EH (cell line): ENCODE data around the gene MICAL3.

ENCODE experiments used
- DNase-seq: peaks from one replicate; pipeline ENCODE4 v3.0.0-alpha.2; 2015; ENCODE audit warnings: low read depth

The MICAL3 gene

GRCh38 chr22:17954860-17955587 is 69.3 kb downstream of the MICAL3 start:
- DNase-seq, result no peak

- DNase-seq, result no peak
These were observed 70.0 kb downstream of the MICAL3 start for GRCh38 chr22:17954200-17954859.

- DNase-seq, result no peak
These were observed 71.2 kb downstream of the MICAL3 start for GRCh38 chr22:17953147-17953546.

DNA sequence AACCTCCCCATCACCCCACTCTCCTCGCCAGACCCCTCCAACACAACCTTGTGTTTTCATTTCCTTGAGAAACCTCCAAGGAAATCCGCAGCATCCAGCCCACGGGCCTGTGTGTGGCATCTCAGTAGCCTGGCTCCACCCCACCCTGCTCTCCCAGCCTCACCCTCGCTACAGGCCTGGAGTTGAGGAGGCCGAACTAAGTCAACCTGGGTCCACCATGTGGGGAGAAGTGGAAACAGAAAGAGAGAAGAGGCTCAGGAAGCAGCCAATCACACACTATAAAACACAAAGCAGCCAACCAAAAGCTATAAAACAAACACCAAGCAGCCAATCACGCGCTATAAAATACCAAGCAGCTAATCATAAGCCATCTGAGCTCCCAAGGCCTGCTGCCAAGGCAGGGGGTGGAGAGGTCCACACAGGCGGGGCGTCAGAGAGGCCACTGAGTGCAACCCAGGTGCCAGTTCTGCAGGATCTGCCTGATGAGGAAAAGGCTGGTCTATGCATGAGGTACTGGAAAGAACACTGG is 72.0 kb downstream of the MICAL3 start:
- DNase-seq, result no peak

GRCh38 chr22:17951315-17951714 is 73.0 kb downstream of the MICAL3 start:
- DNase-seq, result no peak

DNA sequence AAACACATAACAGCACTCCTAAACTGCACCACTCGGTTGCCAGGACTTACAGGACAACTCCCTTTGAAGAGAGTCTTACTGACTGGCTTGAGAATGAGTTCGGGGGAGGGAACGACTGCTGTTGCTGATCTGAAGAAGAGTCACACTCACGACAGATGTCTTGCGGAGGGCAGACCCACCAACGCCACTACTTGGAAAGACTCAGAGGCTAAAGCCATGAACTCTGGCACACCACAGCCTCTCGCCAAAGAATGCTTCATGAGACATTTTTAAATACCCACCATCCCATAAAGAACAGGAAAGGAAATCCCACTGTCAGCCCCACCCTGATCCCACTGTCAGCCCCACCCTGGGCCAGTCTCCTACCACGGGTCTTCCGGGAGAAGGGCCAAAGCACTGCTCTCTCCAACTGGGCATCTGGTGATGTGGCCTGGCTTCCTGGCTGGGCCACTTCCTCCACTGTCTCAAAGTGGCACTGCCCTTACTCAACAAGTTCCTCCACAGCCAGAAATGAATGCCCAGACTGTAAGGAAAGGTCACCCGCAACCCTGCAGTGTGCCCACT is 73.6 kb downstream of the MICAL3 start:
- peak; percentile 60 for DNase-seq

DNA sequence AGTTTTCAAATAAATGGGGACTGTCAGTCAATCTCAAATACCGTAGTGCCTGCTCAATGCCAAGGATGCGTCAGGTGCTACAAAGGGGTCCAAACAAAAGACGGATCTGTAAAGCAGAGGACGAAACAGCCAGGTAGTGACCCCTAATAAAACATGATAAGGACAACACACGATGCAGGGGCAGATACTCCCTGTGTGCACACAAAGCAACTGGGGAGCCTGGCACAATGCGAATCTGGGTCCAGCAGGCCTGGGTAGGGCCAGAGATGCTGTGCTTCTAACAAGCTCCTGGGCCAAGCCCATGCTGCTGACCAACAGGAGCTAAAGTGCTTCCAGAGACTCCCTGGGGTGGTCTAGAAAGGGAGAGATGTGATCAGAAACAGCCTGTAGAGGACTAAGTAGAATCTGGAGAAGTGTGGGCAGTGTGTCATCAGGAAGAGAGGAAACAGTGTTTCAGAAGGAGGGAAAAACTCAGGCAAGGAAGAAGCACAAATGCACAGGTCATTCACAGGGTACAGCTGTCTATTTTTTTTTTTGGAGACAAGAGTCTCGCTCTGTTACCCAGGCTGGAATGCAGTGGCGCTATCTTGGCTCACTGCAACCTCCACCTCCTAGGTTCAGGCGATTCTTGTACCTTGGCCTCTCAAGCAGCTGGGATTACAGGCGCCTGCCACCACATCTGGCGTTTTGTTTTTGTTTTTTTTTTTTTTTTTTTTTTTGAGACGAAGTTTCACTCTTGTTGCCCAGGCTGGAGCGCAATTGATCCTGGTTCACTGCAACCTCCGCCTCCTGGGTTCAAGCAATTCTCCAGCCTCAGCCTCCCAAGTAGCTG is 74.5 kb downstream of the MICAL3 start:
- DNase-seq, result no peak

- no peak for DNase-seq
These were observed 76.3 kb downstream of the MICAL3 start for GRCh38 chr22:17948101-17948500.

GRCh38 chr22:17946662-17947367 is 77.5 kb downstream of the MICAL3 start:
- DNase-seq, result no peak

GRCh38 chr22:17945888-17946648 is 78.3 kb downstream of the MICAL3 start:
- no peak for DNase-seq

- DNase-seq, result no peak
These were observed 79.0 kb downstream of the MICAL3 start for GRCh38 chr22:17945156-17945887.

- DNase-seq, result no peak
These were observed 80.1 kb downstream of the MICAL3 start for GRCh38 chr22:17944256-17944655.

- DNase-seq, result no peak
These were observed 80.7 kb downstream of the MICAL3 start for GRCh38 chr22:17943533-17944249.

- no peak for DNase-seq
These were observed 81.6 kb downstream of the MICAL3 start for GRCh38 chr22:17942721-17943120.

- DNase-seq, result no peak
These were observed 82.6 kb downstream of the MICAL3 start for GRCh38 chr22:17941471-17942406.

- DNase-seq, result no peak
These were observed 84.8 kb downstream of the MICAL3 start for GRCh38 chr22:17939579-17939978.

DNA sequence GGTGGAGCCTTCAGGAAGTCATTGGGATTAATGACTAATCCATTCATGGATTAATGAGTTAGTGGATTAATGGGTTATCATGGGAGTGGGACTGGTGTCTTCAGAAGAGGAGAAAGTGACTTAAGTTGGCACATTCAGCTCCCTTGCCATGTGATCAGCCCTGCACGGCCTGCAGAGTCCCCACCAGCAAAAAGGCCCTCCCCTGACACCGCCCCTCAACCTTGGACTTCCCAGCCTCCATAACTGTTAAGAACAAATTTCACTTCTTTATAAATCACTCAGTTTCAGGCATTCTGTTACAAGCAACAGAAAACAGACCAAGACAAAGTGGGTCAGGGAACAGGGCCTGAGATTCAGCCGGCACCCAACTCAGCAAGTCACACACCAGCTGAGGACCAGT is 85.3 kb downstream of the MICAL3 start:
- DNase-seq, result no peak

GRCh38 chr22:17938484-17938924 is 85.9 kb downstream of the MICAL3 start:
- peak; percentile 14 for DNase-seq
